ENCODE data around the gene FGFR4. TPM values are rescaled to one million over a fixed set of nuclear protein-coding genes. Genes with fewer than 3 reads are reported as not detected.

FGFR4 gene
- total RNA-seq, 1 donor from 2014 or later = 0.93 TPM

DNA sequence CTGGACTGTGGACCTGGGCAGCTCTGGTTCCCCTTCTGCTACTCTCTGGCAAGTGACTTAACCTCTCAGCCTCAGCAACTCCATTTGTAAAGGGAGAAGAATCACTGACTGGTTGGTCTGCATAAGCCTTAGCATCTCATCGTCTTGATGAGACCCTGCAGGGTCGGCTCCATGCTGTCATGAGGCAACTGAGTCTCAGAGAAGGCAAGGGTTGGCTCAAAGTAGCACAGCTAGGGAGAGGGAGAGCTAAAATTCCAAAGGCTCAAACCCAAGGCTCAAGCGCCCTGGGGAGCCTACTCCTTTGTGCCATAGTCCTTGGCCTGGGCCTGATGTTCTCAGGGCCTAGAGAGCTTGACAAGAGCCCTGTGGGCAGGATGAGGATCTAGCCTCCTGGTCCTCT is 4.5 kb downstream of the FGFR4 start:
- DNase-seq = no peak
- Histone ChIP-seq H3K27me3 (ENCODE audit: low read depth) (peaks cover 52% of the 10 kb centered on the region), H3K27ac (replicated peaks) (no peak overlapping the region), H3K9me3 (replicated peaks) (no peaks in the 10 kb centered on the region), H3K36me3 (no peaks in the 10 kb centered on the region), H3K4me3 (no peak overlapping the region), H3K4me1 (peaks cover 53% of the 10 kb centered on the region)
- intact Hi-C loops (cut with micrococcal nuclease) = no loop called here
- TF ChIP-seq, protein P1, sequence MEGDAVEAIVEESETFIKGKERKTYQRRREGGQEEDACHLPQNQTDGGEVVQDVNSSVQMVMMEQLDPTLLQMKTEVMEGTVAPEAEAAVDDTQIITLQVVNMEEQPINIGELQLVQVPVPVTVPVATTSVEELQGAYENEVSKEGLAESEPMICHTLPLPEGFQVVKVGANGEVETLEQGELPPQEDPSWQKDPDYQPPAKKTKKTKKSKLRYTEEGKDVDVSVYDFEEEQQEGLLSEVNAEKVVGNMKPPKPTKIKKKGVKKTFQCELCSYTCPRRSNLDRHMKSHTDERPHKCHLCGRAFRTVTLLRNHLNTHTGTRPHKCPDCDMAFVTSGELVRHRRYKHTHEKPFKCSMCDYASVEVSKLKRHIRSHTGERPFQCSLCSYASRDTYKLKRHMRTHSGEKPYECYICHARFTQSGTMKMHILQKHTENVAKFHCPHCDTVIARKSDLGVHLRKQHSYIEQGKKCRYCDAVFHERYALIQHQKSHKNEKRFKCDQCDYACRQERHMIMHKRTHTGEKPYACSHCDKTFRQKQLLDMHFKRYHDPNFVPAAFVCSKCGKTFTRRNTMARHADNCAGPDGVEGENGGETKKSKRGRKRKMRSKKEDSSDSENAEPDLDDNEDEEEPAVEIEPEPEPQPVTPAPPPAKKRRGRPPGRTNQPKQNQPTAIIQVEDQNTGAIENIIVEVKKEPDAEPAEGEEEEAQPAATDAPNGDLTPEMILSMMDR (IDR thresholded peaks at IDR 0.05; ENCODE audit: borderline replicate concordance) = no peak

DNA sequence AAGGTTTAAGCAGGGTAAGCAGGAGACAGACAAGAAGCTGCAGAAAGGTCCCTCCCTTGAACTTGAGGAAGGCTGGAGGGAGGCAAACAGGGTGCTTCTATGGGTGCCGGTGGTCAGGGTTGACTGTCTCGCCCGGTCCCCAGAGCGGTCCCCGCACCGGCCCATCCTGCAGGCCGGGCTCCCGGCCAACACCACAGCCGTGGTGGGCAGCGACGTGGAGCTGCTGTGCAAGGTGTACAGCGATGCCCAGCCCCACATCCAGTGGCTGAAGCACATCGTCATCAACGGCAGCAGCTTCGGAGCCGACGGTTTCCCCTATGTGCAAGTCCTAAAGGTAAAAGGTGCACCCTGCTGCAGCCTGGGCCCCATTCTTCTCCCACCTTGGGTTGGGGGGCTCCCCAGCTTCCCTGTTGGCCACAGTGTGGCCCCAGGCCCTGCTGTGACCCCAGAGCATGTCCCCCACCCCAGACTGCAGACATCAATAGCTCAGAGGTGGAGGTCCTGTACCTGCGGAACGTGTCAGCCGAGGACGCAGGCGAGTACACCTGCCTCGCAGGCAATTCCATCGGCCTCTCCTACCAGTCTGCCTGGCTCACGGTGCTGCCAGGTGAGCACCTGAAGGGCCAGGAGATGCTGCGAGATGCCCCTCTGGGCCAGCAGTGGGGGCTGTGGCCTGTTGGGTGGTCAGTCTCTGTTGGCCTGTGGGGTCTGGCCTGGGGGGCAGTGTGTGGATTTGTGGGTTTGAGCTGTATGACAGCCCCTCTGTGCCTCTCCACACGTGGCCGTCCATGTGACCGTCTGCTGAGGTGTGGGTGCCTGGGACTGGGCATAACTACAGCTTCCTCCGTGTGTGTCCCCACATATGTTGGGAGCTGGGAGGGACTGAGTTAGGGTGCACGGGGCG is 5.7 kb downstream of the FGFR4 start:
- no peak overlapping the region for H3K27ac ChIP-seq (replicated peaks)
- H3K9me3 ChIP-seq (replicated peaks) = no peaks in the 10 kb centered on the region
- H3K27me3 ChIP-seq (ENCODE audit: low read depth) = peaks cover 40% of the 10 kb centered on the region
- intact Hi-C loops (cut with micrococcal nuclease) = no loop called here
- H3K4me3 ChIP-seq = no peak overlapping the region
- TF ChIP-seq, protein P1 (IDR thresholded peaks at IDR 0.05; ENCODE audit: borderline replicate concordance) = no peak
- no peak for DNase-seq
- no peaks in the 10 kb centered on the region for H3K36me3 ChIP-seq
- peaks cover 44% of the 10 kb centered on the region for H3K4me1 ChIP-seq

DNA sequence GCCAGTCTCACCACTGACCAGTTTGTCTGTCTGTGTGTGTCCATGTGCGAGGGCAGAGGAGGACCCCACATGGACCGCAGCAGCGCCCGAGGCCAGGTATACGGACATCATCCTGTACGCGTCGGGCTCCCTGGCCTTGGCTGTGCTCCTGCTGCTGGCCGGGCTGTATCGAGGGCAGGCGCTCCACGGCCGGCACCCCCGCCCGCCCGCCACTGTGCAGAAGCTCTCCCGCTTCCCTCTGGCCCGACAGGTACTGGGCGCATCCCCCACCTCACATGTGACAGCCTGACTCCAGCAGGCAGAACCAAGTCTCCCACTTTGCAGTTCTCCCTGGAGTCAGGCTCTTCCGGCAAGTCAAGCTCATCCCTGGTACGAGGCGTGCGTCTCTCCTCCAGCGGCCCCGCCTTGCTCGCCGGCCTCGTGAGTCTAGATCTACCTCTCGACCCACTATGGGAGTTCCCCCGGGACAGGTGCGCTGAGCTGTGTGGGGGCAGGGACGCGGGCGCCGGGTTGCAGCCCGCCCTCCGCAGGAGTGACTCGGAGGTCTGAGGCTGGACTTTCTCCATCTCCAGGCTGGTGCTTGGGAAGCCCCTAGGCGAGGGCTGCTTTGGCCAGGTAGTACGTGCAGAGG is 6.5 kb downstream of the FGFR4 start:
- Histone ChIP-seq H3K4me1 (peaks cover 42% of the 10 kb centered on the region), H3K27me3 (ENCODE audit: low read depth) (peaks cover 33% of the 10 kb centered on the region), H3K36me3 (no peaks in the 10 kb centered on the region), H3K27ac (replicated peaks) (no peak overlapping the region), H3K4me3 (no peak overlapping the region), H3K9me3 (replicated peaks) (no peaks in the 10 kb centered on the region)
- intact Hi-C loops (cut with micrococcal nuclease) = no loop called here
- TF ChIP-seq, protein P1 (IDR thresholded peaks at IDR 0.05; ENCODE audit: borderline replicate concordance) = no peak
- DNase-seq = no peak

DNA sequence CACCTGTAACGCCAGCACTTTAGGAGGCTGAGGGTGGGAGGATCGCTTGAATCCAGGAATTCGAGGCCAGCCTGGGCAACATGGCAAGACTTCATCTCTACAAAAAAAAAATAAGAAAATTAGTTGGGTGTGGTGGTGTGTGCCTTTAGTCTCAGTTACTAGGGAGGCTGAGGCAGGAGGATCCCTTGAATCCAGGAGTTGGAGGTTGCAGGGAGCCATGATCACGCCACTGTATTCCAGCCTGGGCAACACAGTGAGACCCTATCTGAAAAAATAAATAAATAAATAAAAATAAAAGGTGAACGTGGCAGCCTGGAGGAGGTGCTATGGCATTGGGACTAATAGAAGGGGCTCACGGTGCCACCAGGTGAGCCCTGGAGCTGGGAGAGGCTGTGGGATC is 7.1 kb downstream of the FGFR4 start:
- Histone ChIP-seq H3K27ac (replicated peaks) (peak overlapping the region; percentile 77), H3K36me3 (no peaks in the 10 kb centered on the region), H3K4me3 (no peak overlapping the region), H3K27me3 (ENCODE audit: low read depth) (peaks cover 27% of the 10 kb centered on the region), H3K4me1 (peaks cover 43% of the 10 kb centered on the region), H3K9me3 (replicated peaks) (no peaks in the 10 kb centered on the region)
- no peak for DNase-seq
- intact Hi-C loops (cut with micrococcal nuclease) = no loop called here
- TF ChIP-seq, protein P1 (IDR thresholded peaks at IDR 0.05; ENCODE audit: borderline replicate concordance) = no peak

DNA sequence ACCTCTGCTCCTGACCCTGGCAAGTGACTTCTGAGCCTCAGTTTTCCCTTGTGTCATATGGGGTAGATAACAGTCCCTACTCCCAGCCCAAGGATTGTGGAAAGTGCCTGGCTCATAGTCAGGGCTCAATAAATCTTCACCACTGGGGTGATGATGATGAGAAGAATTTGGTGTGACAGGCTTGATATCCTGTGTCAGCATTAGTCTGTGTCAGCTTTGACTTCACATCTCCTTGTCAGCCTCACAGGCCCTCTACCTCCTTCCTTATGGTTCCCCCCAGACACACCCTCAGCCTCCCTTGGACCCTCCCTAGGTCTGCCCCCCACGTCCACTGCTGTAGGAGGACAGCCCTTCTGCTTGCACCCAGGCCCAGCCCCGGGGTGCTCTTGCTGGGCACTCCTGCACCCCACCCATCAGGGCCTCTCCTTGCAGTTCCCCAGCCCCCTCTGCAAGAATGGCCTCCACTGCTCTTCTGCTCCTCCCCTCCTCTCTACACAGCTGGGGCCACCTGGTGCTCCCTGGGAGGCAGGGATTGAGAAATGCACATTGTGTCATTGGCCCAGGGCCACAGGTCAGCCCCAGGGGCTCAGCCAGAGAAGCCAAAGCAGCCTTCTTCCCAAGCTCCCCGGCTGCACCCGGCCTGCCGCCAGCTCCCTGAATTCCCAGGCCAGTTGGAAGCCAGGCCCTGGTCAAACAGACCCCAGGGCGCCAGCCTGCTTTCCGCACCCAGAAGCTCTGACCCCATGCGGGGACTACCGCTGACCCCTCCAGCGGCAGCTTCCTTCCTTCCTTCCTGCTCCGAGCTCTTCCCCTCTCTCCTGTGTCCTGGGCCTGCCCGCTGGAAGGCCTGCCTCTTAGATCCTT is 7.7 kb downstream of the FGFR4 start:
- DNase-seq = peak; percentile 90
- Histone ChIP-seq H3K27ac (replicated peaks) (peak overlapping the region; percentile 77), H3K4me1 (peaks cover 36% of the 10 kb centered on the region)

More for the DNA sequence above, 7.7 kb downstream of the FGFR4 start:
- H3K4me3 ChIP-seq = no peak overlapping the region
- no peaks in the 10 kb centered on the region for H3K9me3 ChIP-seq (replicated peaks)
- H3K36me3 ChIP-seq = no peaks in the 10 kb centered on the region
- TF ChIP-seq, protein P1 (IDR thresholded peaks at IDR 0.05; ENCODE audit: borderline replicate concordance) = no peak
- peaks cover 21% of the 10 kb centered on the region for H3K27me3 ChIP-seq (ENCODE audit: low read depth)
- intact Hi-C loops (cut with micrococcal nuclease) = no loop called here
